GM19328 (cell line): ENCODE data around the gene ARHGAP24.
A peak's percentile ranks its signal among the peaks of the same experiment; 100 is the strongest.
"Not testable (repeated sequence)": the region's sequence is repeated elsewhere in the genome, so short reads cannot be mapped to it uniquely, and the experiment has no call there.

Source experiments
- ATAC-seq: cut with Tn5 transposase; IDR thresholded peaks from one replicate; pipeline ENCODE4 v1.9.1; 2021; ENCODE audit warnings: mild to moderate bottlenecking, moderate library complexity; ENCODE audit not compliant: unreplicated experiment

Gene ARHGAP24

GRCh38 chr4:85515701-85516100 lies 40.8 kb downstream of the ARHGAP24 start:
- no peak for ATAC-seq

GRCh38 chr4:85518526-85518925 lies 43.6 kb downstream of the ARHGAP24 start:
- ATAC-seq: not testable (repeated sequence)

- ATAC-seq: no peak
These were observed 46.1 kb downstream of the ARHGAP24 start for GRCh38 chr4:85520765-85521749.

- no peak for ATAC-seq
These were observed 47.3 kb downstream of the ARHGAP24 start for GRCh38 chr4:85522277-85522676.

GRCh38 chr4:85522836-85523235 lies 47.9 kb downstream of the ARHGAP24 start:
- no peak for ATAC-seq

- no peak for ATAC-seq
These were observed 52.9 kb downstream of the ARHGAP24 start for GRCh38 chr4:85527815-85528214.

GRCh38 chr4:85531560-85532341 lies 56.8 kb downstream of the ARHGAP24 start:
- ATAC-seq: no peak

GRCh38 chr4:85534120-85534519 lies 59.2 kb downstream of the ARHGAP24 start:
- ATAC-seq: no peak

- no peak for ATAC-seq
These were observed 68.9 kb downstream of the ARHGAP24 start for GRCh38 chr4:85543832-85544231.

- ATAC-seq: no peak
These were observed 69.8 kb downstream of the ARHGAP24 start for GRCh38 chr4:85544751-85545150.

GRCh38 chr4:85548116-85548515 lies 73.2 kb downstream of the ARHGAP24 start:
- ATAC-seq: no peak

- ATAC-seq: no peak
These were observed 73.9 kb downstream of the ARHGAP24 start for GRCh38 chr4:85548841-85549240.

- no peak for ATAC-seq
These were observed 80.3 kb downstream of the ARHGAP24 start for GRCh38 chr4:85555206-85555605.

GRCh38 chr4:85556283-85556682 lies 81.3 kb downstream of the ARHGAP24 start:
- ATAC-seq: no peak

- ATAC-seq: peak; percentile 91
These were observed 82.3 kb downstream of the ARHGAP24 start for GRCh38 chr4:85557016-85557901.

GRCh38 chr4:85565761-85566480 lies 91.0 kb downstream of the ARHGAP24 start:
- ATAC-seq: no peak

- no peak for ATAC-seq
These were observed 94.9 kb downstream of the ARHGAP24 start for GRCh38 chr4:85569730-85570299.

- no peak for ATAC-seq
These were observed 95.4 kb downstream of the ARHGAP24 start for GRCh38 chr4:85570388-85570787.

- ATAC-seq: no peak
These were observed 96.1 kb downstream of the ARHGAP24 start for GRCh38 chr4:85571008-85571407.

GRCh38 chr4:85573270-85573669 lies 98.3 kb downstream of the ARHGAP24 start:
- ATAC-seq: no peak
